ENCODE measurements around the gene SYNC. TPM values are rescaled to one million over a fixed set of nuclear protein-coding genes. Genes with fewer than 3 reads are reported as not detected.

The SYNC gene
- total and polyA plus RNA-seq, 2 experiments from 2014 or later, result not detected

DNA sequence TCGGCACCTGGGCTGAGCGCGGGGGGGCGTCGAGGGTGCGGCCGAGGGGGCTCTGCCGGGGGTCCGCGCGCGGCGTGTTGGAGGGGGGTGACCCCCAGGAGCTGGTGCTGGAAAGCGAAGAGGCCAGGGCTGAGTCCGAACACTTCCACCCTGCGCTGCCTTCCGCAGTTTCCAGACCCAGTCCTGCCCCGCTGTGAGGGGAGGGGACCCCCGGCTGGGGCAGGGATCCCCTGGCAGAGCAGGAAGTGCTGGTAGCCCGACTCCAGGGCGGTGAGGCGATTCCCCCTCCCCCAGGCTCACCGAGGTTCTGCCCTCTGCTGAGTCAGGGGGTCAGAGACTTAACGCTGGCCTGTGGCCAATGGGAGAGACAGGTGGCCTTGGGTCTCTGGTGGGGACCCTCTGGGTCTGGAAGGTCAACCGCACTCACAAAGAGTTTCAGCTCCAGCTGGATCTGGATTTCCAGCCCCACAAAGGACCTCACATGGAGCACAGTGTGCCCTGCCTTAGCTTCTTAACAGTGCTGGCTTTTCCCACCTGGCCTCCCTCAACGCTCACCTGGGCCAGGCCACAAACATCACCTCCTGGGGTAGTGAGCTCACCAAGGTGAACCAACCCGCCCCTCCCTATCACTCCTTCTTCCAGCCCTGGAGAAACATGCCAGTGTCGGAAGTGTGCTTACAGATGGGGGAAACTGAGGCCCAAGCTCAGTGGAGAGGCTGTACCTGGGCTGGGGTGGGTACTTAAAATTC, 39.8 kb upstream of the SYNC start:
- 0 out of 2 replicates have a peak overlapping the region, but pooled peaks have one; percentile 26 for H3K27ac ChIP-seq (ENCODE audit: low read depth)
- peaks cover 22% of the 10 kb centered on the region for H3K4me1 Mint-ChIP-seq

More for the DNA sequence above, 39.8 kb upstream of the SYNC start:
- H3K27me3 Mint-ChIP-seq (ENCODE audit: insufficient read depth, low read depth, poor library complexity), result peaks cover 34% of the 10 kb centered on the region
- no peaks in the 10 kb centered on the region for H3K9me3 Mint-ChIP-seq
- H3K4me3 Mint-ChIP-seq, result peak overlapping the region; percentile 74
- H2AFZ ChIP-seq, result peak overlapping the region; percentile 56
- peak overlapping the region; percentile 59; the same call in 1 of the 2 replicates for H3K27ac Mint-ChIP-seq
- peak; percentile 72 for DNase-seq (ENCODE audit: low spot score)
- peak overlapping the region; percentile 81 for H3K4me3 ChIP-seq
- ATAC-seq, result peak; percentile 71
- H3K36me3 ChIP-seq (ENCODE audit: insufficient read depth), result no peaks in the 10 kb centered on the region
- H3F3A ChIP-seq (replicated peaks; ENCODE audit: low read depth), result peaks cover 25% of the 10 kb centered on the region
- peaks cover 15% of the 10 kb centered on the region for H3K4me1 ChIP-seq (ENCODE audit: insufficient read depth)
- no peaks in the 10 kb centered on the region for H3K36me3 Mint-ChIP-seq (ENCODE audit: low read depth)
- peaks cover 19% of the 10 kb centered on the region for H3K27me3 ChIP-seq (ENCODE audit: insufficient read depth)
- TF ChIP-seq ZNF114 (CRISPR knock-in tag; IDR thresholded peaks at IDR 0.05), result no peak
- TF ChIP-seq EZH2phosphoT487 (IDR thresholded peaks at IDR 0.05; ENCODE audit: unreplicated experiment), result no peak
- no peak for TF ChIP-seq ZNF331 (CRISPR knock-in tag; IDR thresholded peaks at IDR 0.05; ENCODE audit: low read depth)
- TF ChIP-seq, protein P1, sequence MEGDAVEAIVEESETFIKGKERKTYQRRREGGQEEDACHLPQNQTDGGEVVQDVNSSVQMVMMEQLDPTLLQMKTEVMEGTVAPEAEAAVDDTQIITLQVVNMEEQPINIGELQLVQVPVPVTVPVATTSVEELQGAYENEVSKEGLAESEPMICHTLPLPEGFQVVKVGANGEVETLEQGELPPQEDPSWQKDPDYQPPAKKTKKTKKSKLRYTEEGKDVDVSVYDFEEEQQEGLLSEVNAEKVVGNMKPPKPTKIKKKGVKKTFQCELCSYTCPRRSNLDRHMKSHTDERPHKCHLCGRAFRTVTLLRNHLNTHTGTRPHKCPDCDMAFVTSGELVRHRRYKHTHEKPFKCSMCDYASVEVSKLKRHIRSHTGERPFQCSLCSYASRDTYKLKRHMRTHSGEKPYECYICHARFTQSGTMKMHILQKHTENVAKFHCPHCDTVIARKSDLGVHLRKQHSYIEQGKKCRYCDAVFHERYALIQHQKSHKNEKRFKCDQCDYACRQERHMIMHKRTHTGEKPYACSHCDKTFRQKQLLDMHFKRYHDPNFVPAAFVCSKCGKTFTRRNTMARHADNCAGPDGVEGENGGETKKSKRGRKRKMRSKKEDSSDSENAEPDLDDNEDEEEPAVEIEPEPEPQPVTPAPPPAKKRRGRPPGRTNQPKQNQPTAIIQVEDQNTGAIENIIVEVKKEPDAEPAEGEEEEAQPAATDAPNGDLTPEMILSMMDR (conservative IDR thresholded peaks at IDR 0.05; ENCODE audit: low read depth in 2 of 2), result no peak
- TF ChIP-seq, protein P2, sequence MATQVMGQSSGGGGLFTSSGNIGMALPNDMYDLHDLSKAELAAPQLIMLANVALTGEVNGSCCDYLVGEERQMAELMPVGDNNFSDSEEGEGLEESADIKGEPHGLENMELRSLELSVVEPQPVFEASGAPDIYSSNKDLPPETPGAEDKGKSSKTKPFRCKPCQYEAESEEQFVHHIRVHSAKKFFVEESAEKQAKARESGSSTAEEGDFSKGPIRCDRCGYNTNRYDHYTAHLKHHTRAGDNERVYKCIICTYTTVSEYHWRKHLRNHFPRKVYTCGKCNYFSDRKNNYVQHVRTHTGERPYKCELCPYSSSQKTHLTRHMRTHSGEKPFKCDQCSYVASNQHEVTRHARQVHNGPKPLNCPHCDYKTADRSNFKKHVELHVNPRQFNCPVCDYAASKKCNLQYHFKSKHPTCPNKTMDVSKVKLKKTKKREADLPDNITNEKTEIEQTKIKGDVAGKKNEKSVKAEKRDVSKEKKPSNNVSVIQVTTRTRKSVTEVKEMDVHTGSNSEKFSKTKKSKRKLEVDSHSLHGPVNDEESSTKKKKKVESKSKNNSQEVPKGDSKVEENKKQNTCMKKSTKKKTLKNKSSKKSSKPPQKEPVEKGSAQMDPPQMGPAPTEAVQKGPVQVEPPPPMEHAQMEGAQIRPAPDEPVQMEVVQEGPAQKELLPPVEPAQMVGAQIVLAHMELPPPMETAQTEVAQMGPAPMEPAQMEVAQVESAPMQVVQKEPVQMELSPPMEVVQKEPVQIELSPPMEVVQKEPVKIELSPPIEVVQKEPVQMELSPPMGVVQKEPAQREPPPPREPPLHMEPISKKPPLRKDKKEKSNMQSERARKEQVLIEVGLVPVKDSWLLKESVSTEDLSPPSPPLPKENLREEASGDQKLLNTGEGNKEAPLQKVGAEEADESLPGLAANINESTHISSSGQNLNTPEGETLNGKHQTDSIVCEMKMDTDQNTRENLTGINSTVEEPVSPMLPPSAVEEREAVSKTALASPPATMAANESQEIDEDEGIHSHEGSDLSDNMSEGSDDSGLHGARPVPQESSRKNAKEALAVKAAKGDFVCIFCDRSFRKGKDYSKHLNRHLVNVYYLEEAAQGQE (IDR thresholded peaks at IDR 0.05; ENCODE audit: unreplicated experiment), result no peak
- TF ChIP-seq, protein P3, sequence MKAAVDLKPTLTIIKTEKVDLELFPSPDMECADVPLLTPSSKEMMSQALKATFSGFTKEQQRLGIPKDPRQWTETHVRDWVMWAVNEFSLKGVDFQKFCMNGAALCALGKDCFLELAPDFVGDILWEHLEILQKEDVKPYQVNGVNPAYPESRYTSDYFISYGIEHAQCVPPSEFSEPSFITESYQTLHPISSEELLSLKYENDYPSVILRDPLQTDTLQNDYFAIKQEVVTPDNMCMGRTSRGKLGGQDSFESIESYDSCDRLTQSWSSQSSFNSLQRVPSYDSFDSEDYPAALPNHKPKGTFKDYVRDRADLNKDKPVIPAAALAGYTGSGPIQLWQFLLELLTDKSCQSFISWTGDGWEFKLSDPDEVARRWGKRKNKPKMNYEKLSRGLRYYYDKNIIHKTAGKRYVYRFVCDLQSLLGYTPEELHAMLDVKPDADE (IDR thresholded peaks at IDR 0.05), result no peak
- H3K9me2 ChIP-seq (ENCODE audit: insufficient read depth), result no peaks in the 10 kb centered on the region
- H3K79me2 ChIP-seq (replicated peaks; ENCODE audit: insufficient read depth), result no peaks in the 10 kb centered on the region
- H3K4me2 ChIP-seq, result peak overlapping the region; percentile 90
- no peaks in the 10 kb centered on the region for H4K20me1 ChIP-seq (replicated peaks; ENCODE audit: insufficient read depth)
